SIG-M5 treated with dmso at 0.1 percent for 504 hours (cell line): ENCODE data around the gene BCAN.
A peak's percentile ranks its signal among the peaks of the same experiment; 100 is the strongest.

Experiments
- DNase-seq: peaks from one replicate; lab custom pipeline; 2025; ENCODE audit not compliant: unreplicated experiment; lab: John Stamatoyannopoulos, UW

Gene BCAN

DNA sequence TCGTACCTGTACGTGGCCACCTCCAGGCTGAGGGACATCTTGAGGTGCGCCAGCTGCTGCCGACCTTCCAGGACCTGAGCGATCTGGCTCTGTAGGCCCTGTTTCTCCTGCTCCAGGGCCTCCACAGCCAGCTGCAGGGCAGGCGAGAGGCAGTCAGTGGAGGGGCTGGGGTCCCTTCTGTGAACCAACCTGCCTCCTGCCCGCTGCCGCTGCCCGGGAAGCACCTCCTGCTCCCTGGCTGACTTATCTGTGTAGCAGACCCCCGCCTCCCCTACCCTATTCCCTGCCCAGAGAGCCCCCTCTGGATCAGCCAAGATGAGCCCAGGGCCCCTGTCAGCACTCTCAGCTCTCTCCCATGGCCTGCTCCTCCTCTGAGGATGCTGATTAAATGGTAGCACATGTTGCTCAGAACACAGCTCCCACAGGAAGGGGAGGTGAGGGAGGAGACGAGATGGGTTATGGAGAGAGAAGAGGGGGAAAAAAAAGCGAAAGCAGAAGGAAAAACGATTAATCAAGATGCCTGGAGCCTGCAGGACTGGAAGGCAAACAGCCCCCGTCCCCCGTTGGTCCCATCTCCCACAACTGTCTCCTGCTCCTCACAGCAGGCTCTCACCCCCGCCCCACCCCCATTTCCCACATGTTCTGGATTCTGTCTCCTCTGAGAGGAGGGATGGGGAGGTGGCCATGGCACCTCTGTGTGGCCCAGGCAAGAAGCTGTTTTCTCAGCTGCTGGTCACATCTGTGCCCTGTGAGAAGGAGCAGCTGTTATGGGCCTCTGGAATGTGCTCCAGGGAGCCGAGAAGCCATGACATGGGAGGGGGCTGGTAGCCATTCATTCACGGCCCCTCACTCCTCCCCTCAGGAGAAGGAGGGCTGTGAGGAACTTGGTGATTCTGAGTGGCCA, 33.5 kb downstream of the BCAN start:
- no peak for DNase-seq

DNA sequence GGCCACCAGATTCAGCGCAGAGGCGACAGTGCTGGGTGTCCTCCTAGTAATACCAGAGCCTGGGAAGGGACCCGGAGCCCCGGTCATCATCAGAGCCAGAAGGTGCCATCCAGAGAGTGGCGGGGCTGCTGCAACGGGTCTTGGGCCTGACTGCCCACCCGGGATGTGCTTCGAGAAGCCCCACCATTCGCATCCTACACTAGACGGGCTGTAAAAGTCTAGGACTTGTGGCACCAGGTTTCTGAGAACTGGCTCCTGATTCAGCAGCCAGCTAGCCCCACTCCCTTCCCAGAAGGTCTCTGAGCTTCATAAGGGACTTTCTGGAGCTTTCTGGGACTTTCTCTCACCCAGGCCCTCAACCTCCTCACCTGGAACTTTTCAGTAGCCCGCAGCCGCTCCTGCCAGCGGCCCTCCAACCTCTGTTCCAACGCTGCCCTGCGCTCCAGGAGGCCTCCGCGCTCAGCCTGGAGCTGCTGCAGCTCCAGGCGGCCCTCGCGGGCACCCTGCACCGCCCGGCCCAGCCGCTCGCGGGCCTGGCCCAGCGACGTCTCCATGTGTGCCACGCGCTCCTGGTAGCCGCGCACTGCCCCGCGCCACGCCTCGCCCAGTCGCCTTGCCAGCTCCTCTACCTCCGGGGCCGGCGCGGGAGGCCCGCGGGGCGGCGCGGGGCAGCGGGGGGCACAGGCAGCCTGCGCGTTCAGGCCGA, 34.4 kb downstream of the BCAN start:
- no peak for DNase-seq

GRCh38 chr1:156676820-156677615, 35.1 kb downstream of the BCAN start, which contains the start of gene NES:
TSS of gene NES (minus strand) at chr1:156677407. CDS start at chr1:156677264, 143 bp downstream.
- DNase-seq = no peak

DNA sequence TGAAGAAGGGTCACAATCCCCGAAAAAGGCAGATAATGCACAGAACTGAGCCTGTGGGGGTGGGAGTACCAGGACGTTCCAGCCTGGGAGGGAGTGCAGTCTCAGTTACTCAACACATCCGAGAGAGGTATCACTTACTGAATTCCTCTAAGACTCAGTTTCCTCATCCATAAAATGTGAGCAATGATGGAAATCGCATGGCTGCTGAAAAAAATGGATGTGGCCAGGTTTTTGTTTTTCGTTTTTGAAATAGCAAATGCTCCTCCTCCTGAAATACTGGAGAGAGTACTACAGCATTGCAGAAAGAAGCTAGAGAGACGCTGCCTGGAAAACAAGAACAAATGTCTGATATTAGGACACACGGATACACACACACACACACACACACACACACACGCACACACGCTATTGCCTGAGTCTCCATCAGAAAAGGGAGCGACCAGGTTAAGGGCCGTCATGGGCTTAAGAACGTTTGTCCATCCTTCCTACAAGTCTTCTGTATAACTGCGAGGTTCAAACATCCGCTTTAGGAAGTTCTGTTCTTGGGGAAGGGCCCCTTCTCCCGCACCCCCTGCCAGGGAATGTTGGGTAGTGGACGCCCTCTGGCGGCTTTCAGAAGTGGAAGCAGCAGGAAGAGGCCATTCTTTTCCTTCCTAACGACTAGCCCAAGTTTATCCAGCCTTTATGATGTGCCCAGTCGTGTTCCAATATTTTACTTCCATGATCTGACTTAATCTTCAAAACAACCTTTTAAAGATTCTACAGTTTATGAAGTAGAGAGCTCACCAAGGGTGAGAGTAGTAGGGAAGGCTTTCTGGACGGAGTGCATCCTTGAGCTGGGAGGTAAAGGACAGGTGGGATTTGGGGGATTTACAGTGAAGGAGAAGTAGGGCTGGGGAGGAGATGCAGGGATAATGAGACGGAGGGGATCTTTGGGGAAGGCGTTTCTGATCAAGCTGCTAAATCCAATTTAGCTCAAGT, 36.0 kb downstream of the BCAN start:
- DNase-seq = peak; percentile 56

DNA sequence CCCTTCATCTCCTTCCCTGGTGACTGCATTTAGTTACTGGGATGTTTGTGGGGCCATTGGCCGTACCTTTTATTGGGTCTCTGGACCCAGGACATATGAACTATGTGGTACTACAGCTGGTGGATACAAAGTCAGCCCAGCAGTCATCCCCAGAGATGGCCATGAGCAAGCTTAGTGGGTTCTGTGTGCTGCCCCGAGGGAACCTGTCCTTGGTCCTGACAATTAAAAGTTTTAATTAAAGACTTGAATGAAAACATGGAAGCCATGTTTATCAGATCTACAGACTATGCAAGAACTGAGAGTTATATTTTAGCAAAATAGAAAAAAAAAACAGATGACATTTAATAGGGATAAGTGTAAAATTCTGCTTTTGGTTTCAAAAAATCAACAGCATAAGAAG, 38.1 kb downstream of the BCAN start:
- DNase-seq = no peak

GRCh38 chr1:156681196-156681960, 39.5 kb downstream of the BCAN start:
- DNase-seq = no peak

- no peak for DNase-seq
Measured at GRCh38 chr1:156682166-156682890, 40.4 kb downstream of the BCAN start.

DNA sequence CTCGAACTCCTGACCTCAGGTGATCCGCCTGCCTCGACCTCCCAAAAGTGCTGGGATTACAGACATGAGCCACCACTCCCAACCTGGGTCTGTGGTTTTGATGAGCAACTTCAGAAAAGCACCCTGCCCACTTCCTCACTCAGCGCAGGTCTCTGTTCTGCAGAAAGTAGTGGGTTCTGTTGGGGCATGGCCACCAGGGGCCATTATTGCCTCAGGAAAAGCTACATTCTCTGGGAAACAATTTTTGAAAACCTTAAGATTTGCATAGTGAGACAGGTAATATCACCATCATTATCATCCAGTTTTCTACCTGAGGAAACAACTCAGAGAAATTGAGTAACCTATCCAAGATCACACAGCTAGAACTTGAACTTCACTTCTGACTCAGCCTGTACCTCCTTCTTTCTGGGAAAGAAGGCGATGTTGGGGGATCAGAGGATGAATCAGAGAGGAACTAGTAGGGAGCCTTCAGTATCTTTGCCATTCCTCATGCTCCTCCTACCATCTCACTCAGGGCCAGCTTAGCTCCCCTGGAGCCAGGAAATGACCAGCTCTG, 42.4 kb downstream of the BCAN start:
- DNase-seq = peak; percentile 45

DNA sequence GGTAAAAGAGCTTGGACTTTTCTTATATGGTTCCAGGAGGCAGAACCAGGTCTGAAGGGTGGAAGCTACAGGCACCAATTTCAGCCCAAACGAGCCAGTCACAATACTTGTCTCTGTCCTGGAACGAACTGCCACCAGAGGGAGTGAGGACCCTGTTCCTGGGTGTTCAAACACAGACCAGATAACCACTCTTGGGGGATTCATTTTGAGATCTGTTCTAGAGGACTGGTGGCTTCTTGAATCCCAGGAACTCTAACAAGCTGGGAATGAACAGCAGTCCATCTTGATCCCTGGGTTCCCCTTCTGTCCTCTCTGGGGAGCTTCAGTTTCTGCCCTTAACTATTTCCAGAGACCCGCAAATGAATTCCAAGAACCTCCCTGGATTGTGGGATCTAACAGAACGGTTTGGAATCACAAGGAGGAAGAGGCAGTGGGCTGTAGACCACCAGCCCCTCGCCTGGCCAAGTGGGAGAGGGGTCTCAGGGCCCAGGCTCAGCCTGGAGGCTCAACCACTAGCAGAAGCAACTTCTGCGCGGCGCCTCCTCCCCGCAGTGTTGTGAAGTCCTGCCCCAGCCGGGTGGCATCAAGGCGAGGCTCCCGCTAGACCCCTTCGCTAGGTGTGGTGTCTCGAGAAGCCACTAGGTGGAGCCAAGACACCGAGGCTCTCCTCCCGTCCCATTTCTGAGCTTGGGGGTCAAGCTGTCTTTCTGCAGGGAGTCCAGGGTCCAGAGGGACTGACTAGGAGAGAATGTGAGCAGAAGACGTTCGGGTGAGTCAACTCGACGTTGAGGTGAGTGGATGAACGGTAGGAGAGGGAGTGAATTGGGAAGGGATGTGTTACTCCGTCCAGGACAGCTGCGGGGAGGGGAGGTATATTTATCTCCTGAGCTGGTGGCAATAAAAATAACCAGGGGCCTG, 47.4 kb downstream of the BCAN start:
- DNase-seq = peak; percentile 80

DNA sequence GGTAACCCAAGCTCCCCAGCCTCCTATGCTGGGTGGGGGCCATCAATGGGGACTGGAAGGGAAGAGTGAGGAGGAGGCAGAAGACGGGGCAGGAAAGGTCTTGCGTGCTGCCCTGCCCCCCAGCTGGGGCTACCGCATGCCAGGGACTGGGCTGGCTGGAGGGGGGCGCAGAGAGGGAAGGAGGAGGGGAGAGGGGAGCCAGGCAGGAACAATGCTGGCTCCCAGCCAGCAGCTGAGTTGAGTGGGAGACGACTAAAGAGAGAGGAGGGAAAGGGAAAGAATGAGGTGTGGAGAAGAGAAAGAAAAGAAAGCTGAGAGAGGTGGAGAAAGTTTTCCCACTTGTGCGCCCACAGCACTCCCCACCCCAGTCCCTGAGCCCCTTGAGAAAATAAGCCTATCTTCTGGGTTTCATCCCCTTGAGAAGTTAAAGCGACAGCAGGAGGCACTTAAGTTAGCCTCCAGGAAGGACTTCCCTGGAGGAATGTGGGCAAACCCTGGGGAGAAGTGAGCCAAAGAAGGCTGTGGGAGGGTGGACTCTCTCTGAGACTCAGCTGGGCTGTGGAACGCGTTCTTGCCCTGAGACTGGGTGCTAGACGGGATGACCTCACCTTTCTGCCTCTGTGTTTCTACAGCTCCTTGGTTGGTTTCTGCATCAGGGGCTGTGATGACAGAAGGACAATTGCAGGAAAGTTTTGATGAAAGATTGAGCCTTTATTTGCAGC, 48.2 kb downstream of the BCAN start:
- DNase-seq = no peak

GRCh38 chr1:156690675-156691036, 48.7 kb downstream of the BCAN start:
- DNase-seq = no peak

- DNase-seq = no peak
Measured at GRCh38 chr1:156691191-156691590, 49.3 kb downstream of the BCAN start.

DNA sequence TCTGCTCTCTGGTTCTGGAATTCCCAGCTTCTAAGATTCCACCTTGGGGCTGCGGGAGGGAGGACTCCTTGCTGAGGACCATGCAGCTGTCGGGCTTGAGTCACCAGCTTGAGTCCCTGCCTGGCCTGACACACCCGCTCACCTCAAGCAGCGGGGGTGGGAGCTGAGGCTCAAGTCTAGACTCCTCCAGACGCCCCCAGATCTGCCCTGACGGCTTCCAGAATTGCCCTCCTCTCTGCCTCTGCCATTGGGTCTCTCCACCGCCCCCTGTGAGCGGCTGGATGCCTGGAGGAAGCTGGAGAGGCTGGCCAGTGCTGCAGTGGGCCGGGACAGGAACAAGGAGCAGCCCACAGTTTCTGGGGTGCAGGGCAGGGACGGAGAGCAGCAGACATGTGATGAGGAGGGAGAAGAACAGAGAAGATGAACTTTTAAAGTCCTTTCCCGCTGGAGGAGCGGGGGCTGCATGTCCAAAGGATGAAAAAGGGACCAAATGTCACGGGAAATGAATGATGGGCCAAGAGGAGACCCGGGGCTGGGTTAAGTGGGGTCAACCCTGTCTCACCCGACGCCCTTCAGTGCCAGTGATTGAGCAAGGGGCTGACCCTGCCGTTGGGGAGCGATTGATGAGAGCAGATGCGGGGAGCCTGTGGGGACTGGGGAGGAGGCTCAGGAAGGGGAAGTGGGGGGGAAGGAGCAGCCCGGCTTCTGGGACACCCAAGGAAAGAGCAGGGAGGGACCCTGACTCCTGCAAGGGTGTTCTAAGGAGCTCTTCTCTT, 49.9 kb downstream of the BCAN start:
- peak; percentile 41 for DNase-seq

DNA sequence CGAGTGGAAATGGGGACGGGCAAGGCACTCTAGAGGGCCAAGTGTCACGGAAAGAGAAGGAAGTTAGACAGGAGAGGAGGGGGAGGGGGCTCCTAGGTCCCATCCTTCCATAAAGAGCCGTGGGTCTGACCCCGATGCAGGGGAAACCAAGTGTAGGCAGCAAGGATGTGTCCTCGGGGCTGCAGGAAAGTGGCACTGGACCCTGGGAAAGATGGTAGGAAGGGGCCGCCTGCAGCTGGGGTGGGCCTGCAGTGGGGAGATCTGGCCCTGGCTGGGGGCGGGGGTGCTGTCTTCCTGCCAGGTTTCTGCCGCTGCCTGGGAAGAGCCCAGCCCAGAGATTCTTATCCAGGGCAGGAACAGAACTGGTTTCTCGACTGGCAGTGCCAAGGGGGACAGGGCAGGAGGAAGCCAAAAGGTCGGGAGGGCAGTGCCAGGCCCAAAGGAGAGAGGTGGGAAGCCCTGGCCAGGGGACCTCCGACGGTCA, 50.6 kb downstream of the BCAN start:
- peak; percentile 59 for DNase-seq

DNA sequence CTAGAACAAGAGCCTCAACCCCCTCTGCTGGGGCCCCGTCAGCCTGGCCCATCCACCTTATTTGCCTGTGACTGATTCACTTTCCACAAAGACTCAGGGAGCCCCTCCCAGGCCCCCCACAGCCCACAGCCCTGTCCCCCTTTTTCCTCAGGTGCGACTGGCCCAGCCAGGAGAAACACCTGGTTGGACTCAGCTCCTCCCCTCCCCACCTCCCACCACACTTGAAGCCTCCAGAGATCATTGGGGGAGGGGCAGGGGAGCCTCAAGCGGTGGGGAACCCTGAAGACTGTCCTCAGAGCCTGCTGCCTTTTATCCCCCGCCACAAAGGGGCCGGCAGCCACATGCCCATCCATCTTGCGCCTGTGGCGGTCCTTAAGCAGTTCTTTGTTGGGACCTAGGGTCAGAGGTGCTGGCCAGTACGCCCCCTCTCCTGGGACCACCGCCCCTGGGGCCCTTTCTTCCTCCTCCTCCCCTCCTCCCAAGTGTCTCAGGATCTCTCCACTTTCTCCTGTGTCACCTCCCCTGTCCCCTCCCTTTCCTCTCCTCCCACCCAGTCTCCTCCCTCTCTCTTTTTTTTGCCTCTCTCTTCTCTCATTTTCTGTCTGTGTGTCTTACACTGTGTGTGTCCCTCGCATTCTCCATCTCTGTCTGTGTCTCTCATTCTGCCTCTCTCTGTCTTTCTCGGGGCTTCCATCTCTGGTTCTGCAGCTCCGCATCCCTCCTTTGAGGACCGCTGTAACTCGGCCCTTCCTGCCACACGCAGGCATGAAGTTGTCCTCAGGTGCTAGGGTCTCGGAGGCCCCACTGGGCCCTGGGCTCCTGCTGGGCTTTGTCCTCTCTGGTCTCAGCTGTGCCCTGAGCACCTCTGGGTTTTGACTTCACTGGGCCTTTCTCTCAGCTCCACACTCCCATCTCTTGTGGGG, 51.3 kb downstream of the BCAN start:
- peak; percentile 59 for DNase-seq
